K562 (cell line): ENCODE data around the gene SMIM29. TPM values are rescaled to one million over a fixed set of nuclear protein-coding genes. Genes with fewer than 3 reads are reported as not detected.

ENCODE experiments used
- ARID3B ChIP-seq: fragments of 250-450 bp; sonication (Bioruptor Pico); IDR thresholded peaks from 2 replicates; pipeline ENCODE4 v1.4.0; 2020; ENCODE audit warnings: borderline replicate concordance
- ATF1 ChIP-seq, 2 experiments: fragments of 450-650 bp in 1 of 2; IDR thresholded peaks; 2 replicates each; pipeline ENCODE4 v1.6.1; 2016; ENCODE audit warnings: missing compliant biosample characterization in 1 of 2, missing genetic modification characterization in 1 of 2
- BHLHE40 ChIP-seq: IDR thresholded peaks from 2 replicates; pipeline ENCODE4 v1.6.1; 2011; ENCODE audit warnings: low read length, improper control_type of control experiment
- CBFA2T3 ChIP-seq: fragments of 450-650 bp; IDR thresholded peaks from 2 replicates; pipeline ENCODE4 v1.6.1; 2017
- CREB1 ChIP-seq, 2 experiments: sonication (generic) in 1 of 2; formaldehyde crosslinking in 1 of 2; IDR thresholded peaks; 2 replicates each; pipeline versions ENCODE4 v1.6.1 to v1.8.0; 2012 to 2022; ENCODE audit warnings: inconsistent platforms in 1 of 2, mild to moderate bottlenecking in 1 of 2, missing genetic modification reagents in 1 of 2, moderate library complexity in 1 of 2
- CREB3 ChIP-seq: fragments of 450-650 bp; conservative IDR thresholded peaks from 2 replicates; pipeline ENCODE4 v1.6.1; 2016; ENCODE audit warnings: missing genetic modification characterization, low read depth, mild to moderate bottlenecking, missing compliant biosample characterization, moderate library complexity
- KLF13 ChIP-seq: fragments of 450-650 bp; IDR thresholded peaks from 2 replicates; pipeline ENCODE4 v1.6.1; 2016; ENCODE audit warnings: missing genetic modification characterization, low read depth, mild to moderate bottlenecking, missing compliant biosample characterization, moderate library complexity, borderline replicate concordance
- NR4A1 ChIP-seq, 2 experiments: fragments of 250-450 bp in 1 of 2; fragments of 450-650 bp in 1 of 2; sonication (Bioruptor Pico) in 1 of 2; IDR thresholded peaks; 2 replicates each; pipeline versions ENCODE4 v1.4.0 to v1.6.1; 2016 to 2020; ENCODE audit warnings: mild to moderate bottlenecking in 2 of 2, missing compliant biosample characterization in 1 of 2, missing genetic modification characterization in 1 of 2, moderate library complexity in 1 of 2
- POLR2G ChIP-seq: fragments of 200-400 bp; formaldehyde crosslinking; IDR thresholded peaks from 2 replicates; pipeline ENCODE4 v1.6.1; 2017; ENCODE audit warnings: low read depth, mild to moderate bottlenecking, antibody characterized with exemption, low read length, moderate library complexity
- SIX5 ChIP-seq, 2 experiments: IDR thresholded peaks; 2 replicates each; pipeline ENCODE4 v1.6.1; 2011; ENCODE audit warnings: low read length in 2 of 2, borderline replicate concordance in 1 of 2, low read depth in 1 of 2, mild to moderate bottlenecking in 1 of 2, moderate library complexity in 1 of 2; ENCODE audit not compliant: insufficient read depth in 1 of 2
- SMAD4 ChIP-seq: fragments of 250-450 bp; sonication (Bioruptor Pico); conservative IDR thresholded peaks from 2 replicates; pipeline ENCODE4 v1.8.0; 2021; ENCODE audit warnings: inconsistent platforms, mild to moderate bottlenecking, moderate library complexity
- SREBF1 ChIP-seq: fragments of 150-350 bp; IDR thresholded peaks from 2 replicates; pipeline ENCODE4 v1.6.1; 2014; ENCODE audit warnings: antibody characterized with exemption, low read depth, low read length, borderline replicate concordance
- STAT6 ChIP-seq: sonication (generic); formaldehyde crosslinking; IDR thresholded peaks from 2 replicates; pipeline ENCODE4 v1.8.1; 2023; ENCODE audit warnings: mild to moderate bottlenecking, missing genetic modification reagents
- TAF7 ChIP-seq: fragments of 450-650 bp; IDR thresholded peaks from 2 replicates; pipeline ENCODE4 v1.6.1; 2016; ENCODE audit warnings: missing genetic modification characterization, missing compliant biosample characterization
- ZNF184 ChIP-seq: sonication (generic); formaldehyde crosslinking; IDR thresholded peaks from 2 replicates; pipeline ENCODE4 v1.5.0; 2020; ENCODE audit warnings: missing genetic modification reagents
- ZNF324 ChIP-seq: fragments of 250-450 bp; sonication (Bioruptor Pico); IDR thresholded peaks from 2 replicates; pipeline ENCODE4 v1.4.0; 2020; ENCODE audit warnings: mild to moderate bottlenecking
- ZNF766 ChIP-seq: fragments of 200-800 bp; sonication (Bioruptor generic); conservative IDR thresholded peaks from 2 replicates; pipeline ENCODE4 v1.6.1; 2016; ENCODE audit warnings: missing genetic modification characterization, missing compliant biosample characterization
- polyA plus RNA-seq, 8 experiments: library from polyadenylated mRNA; depleted of rRNA in 4 of 8; stranded (reverse) in 5 of 8; unstranded in 3 of 8; fragments of >200 nt; fragmentation: Nextera tagmentation in 2 of 8; fragmentation: Illumina TruSeq in 1 of 8; extraction: Ambion mirVana in 2 of 8; extraction: Trizol in 1 of 8; gene quantifications; 2 replicates each; pipeline versions ENCODE4 v1.2.1 to v1.2.3, GENCODE V29; 2011 to 2014; ENCODE audit warnings: inconsistent platforms in 1 of 8, missing spikeins in 1 of 8
- total RNA-seq, 7 experiments: library from RNA; depleted of rRNA in 6 of 7; stranded (reverse); fragments of >200 nt in 6 of 7; fragmentation: Illumina TruSeq in 2 of 7; extraction: Trizol in 2 of 7; gene quantifications; 2 replicates each; pipeline versions ENCODE4 v1.2.1 to v1.2.3, GENCODE V29; 2011 to 2021; ENCODE audit warnings: low replicate concordance in 1 of 7
- TF ChIP-seq, protein P1 (sequence below): fragments of 450-650 bp; formaldehyde crosslinking; IDR thresholded peaks from 2 replicates; pipeline ENCODE4 v1.4.0; 2020; ENCODE audit warnings: mild to moderate bottlenecking

The SMIM29 gene
- total and polyA plus RNA-seq, 9 of the 15 experiments (the other 6 are each of a cell fraction or from before 2014, with no cell fraction given) = 6.5 to 36.7 (median 20.9) TPM

DNA sequence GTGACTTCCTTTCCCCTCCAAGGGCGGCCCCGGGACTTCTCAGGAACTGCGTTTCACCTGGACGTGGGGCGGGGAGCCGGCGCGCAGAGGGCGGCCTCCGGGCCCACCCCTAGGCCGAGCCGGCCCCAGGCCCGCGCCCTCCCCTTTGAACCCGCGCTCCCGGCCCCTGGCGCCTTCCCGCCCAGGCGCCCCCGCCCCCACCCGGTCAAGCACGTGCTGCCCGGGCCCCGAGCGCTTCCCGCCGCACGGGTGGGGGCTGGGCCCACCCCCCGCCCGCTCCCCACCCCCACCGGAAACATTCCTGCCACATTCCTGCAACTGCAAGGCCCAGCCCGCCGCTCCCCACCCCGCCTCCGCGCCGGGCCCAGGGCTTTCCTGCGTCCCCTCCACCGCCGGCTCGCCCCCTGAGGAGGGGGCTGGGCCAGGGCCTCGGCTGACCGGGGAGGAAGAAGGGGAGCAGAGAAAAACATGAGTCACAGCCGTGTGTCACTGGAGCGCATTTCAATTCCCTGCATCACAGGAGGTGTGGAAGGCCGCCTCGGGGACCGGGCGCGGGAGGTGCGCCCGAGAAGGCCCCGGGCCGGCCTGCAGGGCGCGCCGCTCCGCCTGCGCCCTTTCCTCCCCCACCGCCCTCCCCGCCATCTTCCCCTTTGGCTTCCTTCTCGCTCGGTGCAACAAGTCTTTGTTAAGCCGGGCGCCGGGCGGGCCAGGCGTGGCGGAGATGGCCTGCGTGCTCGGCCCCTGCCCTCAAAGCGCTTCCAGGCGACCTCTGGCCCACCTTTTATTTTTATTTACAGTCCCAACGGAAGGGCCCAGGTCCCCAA, 13.3 kb downstream of the SMIM29 start (continued):
- TF ChIP-seq NR4A1 (CRISPR knock-in tag; IDR thresholded peaks at IDR 0.05) (peak; percentile 59; the same call in 1 of the 2 replicates), NR4A1 (tag; IDR thresholded peaks at IDR 0.05) (peak; percentile 73; the same call in 1 of the 2 replicates), ARID3B (no peak), SIX5 (IDR thresholded peaks at IDR 0.05; ENCODE audit: borderline replicate concordance in 1 of 2, insufficient read depth in 1 of 2, low read depth in 1 of 2, low read length in 2 of 2) (no peak), CREB3 (peak; percentile 64; the same call in 1 of the 2 replicates), ZNF766 (CRISPR knock-in tag) (peak; percentile 54; the same call in 1 of the 2 replicates), STAT6 (CRISPR knock-in tag) (no peak), CREB1 (IDR thresholded peaks at IDR 0.05) (peak; percentile 15), CREB1 (CRISPR knock-in tag; IDR thresholded peaks at IDR 0.05) (no peak; the same call in 1 of the 2 replicates), SREBF1 (no peak), BHLHE40 (peak; percentile 78), TAF7 (tag) (no peak), ZNF324 (CRISPR knock-in tag) (no peak), SMAD4 (CRISPR knock-in tag) (no peak; the same call in none of the 2 replicates), CBFA2T3 (no peak), ZNF184 (no peak), POLR2G (peak; percentile 86), KLF13 (tag) (0 out of 2 replicates have a peak, but pooled peaks have one; percentile 18), ATF1 (CRISPR knock-in tag; IDR thresholded peaks at IDR 0.05) (no peak), ATF1 (tag; IDR thresholded peaks at IDR 0.05) (no peak)
- TF ChIP-seq, protein P1, sequence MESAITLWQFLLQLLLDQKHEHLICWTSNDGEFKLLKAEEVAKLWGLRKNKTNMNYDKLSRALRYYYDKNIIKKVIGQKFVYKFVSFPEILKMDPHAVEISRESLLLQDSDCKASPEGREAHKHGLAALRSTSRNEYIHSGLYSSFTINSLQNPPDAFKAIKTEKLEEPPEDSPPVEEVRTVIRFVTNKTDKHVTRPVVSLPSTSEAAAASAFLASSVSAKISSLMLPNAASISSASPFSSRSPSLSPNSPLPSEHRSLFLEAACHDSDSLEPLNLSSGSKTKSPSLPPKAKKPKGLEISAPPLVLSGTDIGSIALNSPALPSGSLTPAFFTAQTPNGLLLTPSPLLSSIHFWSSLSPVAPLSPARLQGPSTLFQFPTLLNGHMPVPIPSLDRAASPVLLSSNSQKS = no peak
